GOT3 (cell line): ENCODE measurements around the gene AUTS2.
"Not testable (repeated sequence)": the region's sequence is repeated elsewhere in the genome, so short reads cannot be mapped to it uniquely, and the experiment has no call there.

Experiments
- DNase-seq: peaks from one replicate; lab custom pipeline; 2025; ENCODE audit warnings: mixed read lengths; lab: John Stamatoyannopoulos, UW

Gene AUTS2

DNA sequence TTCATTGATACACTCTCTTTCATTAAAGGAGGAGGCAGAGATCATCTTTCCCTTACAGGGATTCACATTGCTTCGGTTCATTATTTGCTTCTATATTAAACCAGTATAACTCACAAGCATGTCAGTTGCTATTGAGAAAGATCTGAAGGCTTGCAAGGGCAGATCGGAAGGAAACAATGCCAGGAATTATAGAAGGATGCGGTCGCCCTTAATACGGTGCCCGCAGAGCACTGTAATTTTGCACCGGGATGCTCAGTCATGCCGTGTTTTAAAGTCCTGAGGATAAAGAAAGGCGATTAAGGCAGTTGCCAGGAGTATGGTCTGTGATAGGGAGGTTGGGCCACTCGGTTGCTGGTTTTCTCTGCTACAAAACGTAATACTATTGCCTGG is 1183.6 kb downstream of the AUTS2 start:
- no peak for DNase-seq

DNA sequence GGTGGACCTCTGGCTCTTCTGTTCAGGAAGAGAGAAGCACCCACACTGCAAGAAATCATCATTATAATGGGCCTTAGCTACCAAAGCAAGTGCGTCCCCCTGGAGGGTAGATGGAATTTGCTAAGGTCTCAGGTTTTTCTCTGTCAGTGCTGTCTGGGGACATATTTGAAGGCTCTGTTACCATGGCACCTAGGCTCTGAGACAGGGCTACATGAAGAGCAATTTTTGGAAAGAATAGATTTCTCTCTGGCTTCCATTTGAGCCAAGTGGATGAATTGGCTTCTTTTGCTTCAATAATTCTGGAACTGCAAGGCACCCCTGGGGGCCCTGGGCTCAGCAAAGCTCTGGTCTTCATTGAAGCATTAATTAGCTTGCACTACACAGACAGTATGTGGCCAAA is 1184.5 kb downstream of the AUTS2 start:
- DNase-seq: no peak

DNA sequence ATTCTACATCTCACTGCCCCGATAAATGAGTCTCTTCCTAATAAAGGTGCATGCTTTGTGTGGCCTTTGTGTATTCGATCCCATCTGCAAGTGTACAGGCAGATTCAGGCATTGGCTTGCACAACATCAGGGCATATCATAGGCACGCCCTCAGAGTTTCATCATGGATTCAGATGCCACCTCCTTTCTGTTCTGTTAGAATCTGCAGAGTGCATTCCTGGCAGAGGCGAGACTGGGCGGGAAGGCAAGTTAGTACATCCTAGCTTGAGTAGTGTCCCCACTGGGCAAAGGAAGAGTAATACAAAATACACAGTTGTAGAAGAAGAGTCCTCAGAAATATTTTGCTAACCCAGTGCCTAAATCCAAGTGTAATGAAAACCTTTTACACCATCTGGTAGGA is 1187.2 kb downstream of the AUTS2 start:
- no peak for DNase-seq

DNA sequence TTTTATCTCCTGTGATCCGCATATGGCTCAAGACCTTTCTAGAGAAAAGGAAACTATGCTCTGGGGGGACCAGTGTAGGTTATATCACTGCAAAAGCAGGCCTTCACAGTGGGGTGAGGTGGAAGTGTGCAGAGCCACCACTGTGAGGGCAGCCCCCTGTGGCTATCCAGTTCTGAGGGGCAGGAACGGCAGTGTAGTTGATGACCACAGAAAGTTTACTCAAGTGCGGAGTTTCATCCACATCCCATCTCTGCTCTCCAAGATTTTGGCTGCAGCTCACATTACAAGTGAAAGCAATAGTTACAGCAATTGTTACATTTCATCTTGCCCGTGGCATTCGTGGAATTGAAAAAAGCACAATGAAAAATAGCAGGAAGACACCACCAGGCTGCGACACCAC is 1187.8 kb downstream of the AUTS2 start:
- no peak for DNase-seq

DNA sequence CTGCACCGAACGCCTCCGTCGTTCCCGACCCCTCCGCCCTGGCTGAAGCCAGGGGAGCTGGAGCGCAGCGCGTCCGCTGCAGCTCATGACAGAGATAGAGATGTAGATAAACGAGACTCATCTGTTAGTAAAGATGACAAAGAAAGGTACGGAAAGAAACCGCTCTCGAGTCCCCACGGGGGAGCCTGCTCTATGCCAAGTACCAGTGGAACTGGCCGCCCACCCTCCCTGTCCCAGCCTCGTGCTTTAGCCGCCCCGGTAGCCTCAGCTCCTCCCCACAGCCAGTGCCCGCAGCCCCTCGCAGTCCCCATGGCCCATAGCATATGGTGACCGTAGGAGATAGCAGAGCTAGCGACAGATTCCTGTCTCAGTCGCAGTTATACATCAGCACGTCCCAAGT is 1189.0 kb downstream of the AUTS2 start:
- no peak for DNase-seq

DNA sequence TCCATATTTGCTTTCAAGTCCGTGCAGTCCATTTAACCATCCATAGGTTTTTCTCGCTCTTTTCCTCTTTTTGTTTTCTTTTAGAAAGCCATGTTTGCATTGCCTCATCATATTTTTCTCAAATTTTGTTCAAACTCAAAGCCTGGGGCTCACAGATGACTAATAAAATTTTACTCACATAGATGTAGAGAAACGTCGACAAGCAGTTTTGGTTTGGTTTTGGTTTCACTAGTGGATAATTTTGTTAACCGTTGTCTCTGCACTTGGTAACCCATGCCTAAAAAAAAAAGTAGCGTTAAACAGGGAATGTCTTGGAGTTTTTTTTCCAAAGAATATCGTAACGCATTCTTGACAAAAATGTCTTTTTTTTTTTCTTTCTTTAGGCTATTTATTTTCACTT is 1189.5 kb downstream of the AUTS2 start:
- DNase-seq: no peak

DNA sequence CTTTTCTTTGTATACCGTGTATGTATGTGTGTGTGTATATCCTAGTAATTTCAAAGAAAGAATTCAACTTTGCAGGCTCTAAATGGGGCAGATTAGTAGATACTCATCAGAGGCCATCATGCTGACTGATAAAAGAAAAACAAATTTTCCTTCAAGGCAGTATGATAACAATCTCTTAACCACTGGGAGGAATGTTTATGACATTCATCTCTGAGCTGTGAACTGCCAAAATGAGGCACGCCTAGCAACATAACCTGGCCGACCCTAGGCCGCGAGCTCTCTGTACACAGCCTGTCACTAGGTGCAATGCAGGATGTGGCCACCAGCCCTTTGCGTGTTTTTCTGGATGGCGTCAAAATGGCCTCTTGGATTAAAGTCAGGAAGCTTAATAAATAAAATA is 1190.0 kb downstream of the AUTS2 start:
- DNase-seq: no peak

DNA sequence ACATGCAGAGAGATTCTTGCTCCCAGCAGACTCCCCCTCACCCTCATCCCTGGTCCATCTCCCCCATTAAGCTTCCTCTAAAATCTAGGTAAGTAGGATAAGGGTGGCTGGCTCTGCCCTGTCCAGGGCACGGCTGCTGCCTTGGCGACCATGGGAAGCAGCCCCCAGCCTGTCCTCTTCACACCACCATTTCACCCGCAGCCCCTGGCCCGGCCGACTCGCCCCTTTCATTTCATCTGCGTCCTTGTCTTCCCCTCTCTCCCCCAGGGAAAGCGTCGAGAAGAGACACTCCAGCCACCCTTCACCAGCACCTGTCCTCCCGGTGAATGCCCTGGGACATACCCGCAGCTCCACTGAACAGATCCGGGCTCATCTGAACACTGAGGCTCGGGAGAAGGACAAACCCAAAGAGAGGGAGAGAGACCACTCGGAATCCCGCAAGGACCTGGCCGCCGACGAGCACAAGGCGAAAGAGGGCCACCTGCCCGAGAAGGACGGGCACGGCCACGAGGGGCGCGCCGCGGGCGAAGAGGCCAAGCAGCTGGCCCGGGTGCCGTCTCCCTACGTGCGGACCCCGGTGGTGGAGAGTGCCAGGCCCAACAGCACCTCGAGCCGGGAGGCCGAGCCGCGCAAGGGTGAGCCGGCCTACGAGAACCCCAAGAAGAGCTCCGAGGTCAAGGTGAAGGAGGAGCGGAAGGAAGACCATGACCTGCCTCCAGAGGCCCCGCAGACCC is 1191.4 kb downstream of the AUTS2 start:
- DNase-seq: no peak

DNA sequence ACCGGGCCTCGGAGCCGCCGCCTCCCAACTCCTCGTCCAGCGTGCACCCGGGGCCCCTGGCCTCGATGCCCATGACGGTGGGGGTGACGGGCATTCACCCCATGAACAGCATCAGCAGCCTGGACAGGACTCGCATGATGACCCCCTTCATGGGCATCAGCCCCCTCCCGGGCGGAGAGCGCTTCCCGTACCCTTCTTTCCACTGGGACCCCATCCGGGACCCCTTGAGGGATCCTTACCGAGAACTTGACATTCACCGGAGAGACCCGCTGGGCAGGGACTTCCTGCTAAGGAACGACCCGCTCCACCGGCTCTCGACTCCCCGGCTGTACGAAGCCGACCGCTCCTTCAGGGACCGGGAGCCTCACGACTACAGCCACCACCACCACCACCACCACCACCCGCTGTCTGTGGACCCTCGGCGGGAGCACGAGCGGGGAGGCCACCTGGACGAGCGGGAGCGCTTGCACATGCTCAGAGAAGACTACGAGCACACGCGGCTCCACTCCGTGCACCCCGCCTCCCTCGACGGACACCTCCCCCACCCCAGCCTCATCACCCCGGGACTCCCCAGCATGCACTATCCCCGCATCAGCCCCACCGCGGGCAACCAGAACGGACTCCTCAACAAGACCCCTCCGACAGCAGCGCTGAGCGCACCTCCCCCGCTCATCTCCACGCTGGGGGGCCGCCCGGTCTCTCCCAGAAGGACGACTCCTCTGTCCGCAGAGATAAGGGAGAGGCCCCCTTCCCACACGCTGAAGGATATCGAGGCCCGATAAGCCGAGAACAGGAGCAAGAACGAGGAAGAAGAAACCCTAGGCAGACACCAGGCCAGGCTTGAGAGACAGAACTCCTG is 1192.2 kb downstream of the AUTS2 start:
- DNase-seq: no peak

DNA sequence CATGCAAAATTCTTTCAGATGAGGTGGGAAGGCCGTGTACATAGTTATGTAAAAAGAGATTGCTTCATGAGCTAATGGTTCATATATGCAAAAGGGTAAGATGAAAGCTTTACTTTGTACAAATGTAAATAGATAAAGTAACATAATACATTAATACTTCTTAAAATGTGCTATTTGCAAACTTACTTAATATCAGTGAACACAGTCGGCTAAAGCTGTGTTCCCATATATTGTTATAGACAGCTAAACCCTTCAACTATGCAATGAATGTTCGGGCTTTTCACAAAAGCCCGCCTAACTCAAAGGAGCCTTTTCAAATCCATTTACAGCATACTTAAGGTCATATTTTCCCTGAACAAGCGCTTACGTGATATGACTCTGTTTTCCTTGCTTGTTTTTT is 1193.1 kb downstream of the AUTS2 start:
- no peak for DNase-seq

DNA sequence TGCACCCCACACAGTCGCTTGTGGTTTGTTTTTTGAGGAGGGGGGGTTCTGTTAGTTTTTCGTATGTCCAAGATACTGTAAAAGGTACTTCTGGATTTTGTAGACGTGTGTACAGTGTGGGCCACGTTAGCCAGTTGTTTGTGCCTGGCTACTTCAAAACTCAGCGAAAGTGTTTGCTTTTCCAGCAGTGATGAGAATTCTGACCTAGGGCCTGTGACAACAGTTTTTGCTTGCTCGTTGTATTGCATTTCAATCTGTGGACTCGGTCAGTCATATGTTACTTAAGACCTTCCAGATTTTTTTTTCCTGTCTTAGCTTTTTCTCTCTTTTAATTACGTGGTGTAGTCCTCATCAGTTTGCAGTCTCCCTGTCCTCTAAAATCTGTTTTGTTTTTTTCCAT is 1194.8 kb downstream of the AUTS2 start:
- no peak for DNase-seq

DNA sequence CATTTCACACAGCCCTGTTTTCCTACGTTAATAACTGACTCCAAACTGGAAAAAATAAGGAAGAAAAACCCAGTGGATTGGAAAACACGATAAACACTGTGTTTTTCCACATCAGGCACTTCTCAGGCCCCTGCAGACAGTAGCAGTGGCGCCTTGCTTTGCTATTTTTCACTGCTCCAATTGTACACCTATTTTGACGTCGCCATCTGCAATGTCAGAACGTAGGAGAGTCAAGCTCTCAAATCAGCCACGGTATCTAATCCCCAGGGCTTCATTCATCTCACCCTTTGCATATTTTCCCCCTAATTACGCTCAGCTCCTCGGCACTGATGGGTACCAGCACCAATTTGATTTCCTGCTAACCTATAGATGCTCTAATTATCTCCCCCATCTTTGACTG is 1195.5 kb downstream of the AUTS2 start:
- no peak for DNase-seq

DNA sequence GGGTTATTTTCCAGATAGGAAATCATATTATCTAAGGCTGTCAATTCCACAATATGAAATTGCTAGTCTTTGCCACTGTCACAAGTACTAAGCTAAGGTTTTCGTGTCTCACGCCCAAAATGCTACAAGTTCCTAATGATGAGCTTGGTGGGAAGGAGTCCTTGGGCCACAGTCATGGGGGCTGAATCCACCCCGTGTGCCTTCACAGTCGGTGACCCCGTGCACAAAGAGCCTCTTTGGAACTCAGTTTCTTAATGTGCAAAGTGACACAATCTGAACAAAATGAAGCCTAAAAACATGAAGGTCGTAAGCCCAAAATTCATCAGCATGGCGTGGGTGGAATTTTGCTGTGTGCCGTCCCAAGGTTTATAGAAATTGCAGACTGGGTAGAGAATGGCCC is 1196.7 kb downstream of the AUTS2 start:
- DNase-seq: no peak

DNA sequence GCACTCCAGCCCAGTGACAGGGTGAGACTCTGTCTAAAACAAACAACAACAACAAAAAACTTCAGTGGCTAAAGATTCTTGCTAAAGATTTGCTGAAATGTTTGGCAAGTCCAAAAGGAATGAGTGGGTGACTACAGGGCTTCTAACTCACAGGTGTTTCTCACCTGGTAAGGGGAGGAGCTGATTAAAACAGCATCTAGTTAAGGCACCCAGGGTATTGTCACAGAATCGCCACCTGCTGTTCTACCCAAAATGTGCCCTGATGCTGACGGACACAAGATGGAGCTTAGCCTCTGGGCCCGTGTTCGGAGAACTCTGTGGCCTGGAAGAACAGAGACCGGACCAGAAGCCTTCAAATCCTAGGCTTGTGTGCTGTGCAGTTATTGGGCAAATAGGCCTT is 1197.7 kb downstream of the AUTS2 start:
- no peak for DNase-seq

DNA sequence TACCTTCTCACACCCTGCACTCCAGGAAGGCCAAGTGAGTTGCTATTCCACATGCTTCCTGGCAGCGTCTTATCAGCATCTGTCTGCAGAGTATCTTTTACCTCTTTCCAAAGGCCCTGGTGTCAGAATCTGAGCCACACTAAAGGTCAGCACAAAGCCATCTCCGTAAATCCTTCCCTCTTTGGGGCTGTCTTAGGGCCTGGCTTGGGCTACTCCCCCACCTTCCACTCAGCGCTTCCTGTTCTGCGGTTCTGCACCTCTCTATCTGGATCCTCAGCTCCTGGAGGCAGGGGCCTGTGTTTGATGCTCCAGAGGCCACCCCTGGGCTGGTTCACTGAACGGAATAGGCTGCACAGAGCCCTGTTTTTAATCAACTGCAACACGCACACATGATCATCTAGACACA is 1198.8 kb downstream of the AUTS2 start:
- DNase-seq: no peak

DNA sequence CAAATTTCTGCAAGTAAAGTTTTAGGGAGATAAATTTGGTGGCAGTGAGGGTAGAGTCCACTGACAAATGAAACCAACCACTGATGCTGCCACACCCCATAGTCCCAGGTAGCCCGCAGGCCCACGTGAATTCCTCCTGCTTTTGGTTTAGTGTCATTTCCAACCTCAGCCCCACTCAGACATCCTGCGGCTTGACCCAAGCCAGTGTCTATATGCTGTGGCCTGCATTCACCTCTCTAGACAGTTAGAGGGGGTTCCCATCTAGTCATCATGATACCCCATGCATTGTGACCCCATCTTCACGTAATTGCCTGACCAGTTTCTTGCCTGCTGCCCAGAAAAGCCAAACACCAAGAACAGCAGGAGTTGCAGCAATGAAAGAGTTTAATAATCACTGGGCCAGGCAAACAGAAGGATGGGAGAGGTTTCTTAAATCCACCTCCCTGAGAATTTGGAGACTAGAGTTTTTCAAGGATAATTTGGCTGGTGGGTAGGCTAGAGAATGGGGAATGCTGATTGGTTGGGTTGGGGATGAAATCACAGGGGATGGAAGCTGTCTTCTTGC is 1201.6 kb downstream of the AUTS2 start:
- DNase-seq: no peak

DNA sequence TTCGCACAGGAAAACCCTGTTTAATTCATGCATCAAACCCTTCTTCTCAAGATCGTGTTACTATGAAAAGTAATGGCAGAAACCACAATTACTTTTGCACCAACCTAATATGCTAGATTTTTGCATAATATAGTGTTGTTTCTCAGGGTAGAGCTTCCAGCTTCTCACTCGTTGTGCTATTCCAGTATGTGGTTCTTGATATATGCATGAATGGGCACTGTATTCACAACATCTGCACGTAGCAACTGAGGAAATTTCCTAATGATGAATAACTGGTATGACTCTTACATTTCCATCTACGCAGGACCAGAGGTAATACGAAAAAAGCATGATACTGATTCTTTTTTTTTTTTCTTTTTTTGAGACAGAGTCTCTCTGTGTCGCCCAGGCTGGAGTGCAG is 1207.1 kb downstream of the AUTS2 start:
- no peak for DNase-seq

DNA sequence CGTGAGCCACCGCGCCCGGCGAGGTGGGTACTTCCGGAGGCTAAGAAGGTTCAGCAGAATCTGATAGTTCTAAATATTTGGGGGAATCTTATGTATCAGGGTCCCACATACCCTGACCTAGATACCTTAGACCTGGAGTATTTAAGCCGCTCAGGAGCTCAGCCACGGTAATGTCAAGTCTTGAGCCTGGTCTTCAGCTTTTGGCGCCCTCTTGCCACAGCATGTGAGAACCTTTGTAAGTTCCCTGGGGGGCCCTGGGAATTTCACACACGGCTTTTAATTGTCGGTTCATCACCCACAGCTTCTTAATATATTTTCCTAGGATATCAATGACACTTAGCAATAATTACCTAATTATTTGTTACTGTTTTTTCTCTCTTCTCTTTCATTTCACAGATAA is 1209.4 kb downstream of the AUTS2 start:
- DNase-seq: no peak

DNA sequence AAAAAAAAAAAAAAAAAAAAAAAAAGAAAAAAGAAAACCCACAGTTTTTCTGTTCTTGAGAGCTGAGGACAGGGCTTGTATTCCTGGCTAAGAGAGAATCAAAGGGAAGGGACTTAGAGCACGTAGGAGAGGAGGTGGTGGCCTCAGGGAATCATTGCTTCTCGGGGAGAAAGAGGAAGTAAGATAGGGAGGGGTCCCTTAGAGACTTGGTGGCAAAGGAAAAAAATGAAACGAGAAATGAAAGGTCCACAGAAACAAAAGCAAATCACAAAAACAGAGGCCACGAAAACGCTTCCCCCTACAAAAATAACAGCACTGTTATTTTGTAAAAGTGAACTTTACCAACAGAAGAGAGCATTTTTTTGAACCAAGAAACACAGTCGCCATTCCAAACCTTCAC is 1210.6 kb downstream of the AUTS2 start:
- no peak for DNase-seq

DNA sequence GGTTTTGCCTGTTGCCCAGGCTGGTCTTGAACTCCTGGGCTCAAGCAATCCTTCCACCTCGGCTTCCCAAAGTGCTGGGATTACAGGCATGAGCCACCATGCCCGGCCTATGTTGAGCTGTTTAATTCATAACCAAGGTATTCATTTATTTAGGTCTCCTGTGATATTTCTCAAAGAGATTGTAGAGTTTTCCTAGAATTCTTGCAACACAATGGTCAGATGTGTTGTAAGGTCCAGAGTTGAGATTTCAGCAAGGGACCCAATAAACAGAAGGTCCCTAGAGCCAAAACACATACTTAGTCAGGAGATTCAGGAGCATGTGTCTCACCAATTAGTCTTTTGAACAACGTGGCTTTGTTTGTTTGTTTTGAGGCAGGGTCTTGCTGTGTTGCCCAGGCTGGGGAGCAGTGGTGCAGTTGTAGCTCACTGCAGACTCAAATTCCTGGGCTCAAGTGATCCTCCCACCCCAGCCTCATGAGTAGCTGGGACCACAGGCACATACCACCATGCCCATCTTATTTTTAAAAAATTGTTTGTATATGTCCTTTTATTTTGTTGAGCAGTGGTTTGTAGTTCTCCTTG is 1212.4 kb downstream of the AUTS2 start:
- DNase-seq: no peak

DNA sequence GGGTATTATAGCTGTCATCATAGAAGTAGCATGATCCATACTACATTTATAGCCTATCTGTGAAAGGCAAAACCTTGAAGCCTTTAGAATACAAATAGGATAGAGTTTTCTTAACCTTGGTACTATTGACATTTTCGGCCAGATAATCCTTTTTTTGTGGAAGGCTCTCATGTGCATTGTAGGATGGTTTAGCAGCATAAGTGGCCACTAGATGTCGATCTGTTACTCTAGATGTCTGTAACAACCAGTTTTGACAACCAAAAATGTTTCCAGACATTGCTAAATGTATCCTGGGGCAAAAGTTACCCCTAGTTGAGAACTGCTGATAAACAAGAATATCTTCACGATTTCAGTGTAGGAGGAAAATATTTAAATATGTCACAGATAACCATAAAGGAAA is 1214.2 kb downstream of the AUTS2 start:
- DNase-seq: no peak

DNA sequence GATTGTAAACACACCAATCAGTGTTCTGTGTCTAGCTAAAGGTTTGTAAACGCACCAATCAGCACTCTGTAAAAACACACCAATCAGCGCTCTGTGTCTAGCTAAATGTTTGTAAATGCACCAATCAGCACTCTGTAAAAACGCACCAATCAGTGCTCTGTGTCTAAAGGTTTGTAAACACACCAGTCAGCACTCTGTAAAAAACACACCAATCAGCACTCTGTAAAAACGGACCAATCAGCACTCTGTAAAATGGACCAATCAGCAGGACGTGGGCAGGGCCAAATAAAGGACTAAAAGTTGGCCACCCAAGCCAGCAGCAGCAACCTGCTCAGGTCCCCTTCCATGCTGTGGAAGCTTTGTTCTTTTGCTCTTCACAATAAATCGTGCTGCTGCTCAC is 1224.2 kb downstream of the AUTS2 start:
- DNase-seq: not testable (repeated sequence)
